ENCODE results near the gene TPCN2. TPM values are rescaled to one million over a fixed set of nuclear protein-coding genes. Genes with fewer than 3 reads are reported as not detected.
A peak's percentile ranks its signal among the peaks of the same experiment; 100 is the strongest.

Gene TPCN2
- total RNA-seq, 2 donors from 2014 or later = 17.1 to 24.6 TPM

DNA sequence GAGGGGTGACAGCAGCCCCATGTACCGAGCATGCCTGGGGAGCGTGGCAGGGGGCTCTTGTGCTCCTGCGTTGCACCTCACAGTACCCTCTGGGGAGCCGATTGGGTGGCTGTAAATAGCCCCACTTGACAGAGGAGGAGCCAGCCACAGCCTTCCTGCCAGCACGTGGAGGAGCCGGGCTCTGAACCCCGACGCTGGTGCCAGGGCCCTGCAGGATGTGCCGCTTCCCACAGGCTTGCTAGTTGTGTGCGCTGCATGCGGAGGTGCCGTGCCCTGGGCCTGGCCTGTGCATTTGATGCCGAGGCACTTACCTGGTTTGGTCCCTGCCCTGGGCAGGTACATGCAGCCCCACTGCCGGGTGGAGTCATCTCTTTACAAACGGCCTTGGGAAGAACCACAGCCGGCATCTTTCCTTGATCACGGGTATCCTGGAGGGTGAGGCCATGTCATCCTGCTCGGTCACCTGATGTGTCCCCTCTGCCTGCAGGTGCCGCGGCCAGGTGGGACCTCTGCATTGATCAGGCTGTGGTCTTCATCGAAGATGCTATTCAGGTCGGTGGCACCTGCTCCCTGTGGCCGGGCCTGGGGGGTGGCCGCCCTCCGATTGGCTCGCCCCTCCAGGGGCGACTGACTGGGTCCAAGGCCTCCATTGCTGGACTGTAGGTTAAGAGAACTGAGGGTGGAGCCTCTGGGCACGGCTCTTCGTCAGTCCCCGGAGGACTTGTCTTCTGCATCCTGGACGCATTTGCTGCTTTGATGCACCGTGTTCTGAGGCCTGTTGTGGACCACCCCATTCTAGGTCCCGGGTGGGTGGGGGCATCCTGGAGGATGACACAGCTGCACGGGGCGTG is 5.0 kb downstream of the TPCN2 start:
- H3K27ac Mint-ChIP-seq = no peak overlapping the region
- H3K27me3 Mint-ChIP-seq = no peaks in the 10 kb centered on the region
- H3K4me3 Mint-ChIP-seq = no peak overlapping the region
- DNase-seq (ENCODE audit: low spot score) (no peak), ATAC-seq (no peak)
- H3K9me3 Mint-ChIP-seq = no peaks in the 10 kb centered on the region
- H3K4me1 Mint-ChIP-seq (ENCODE audit: low read depth in 2 of 2) = peaks cover 16 to 19% of the 10 kb centered on the region in 2 donors
- no peaks in the 10 kb centered on the region for H3K36me3 Mint-ChIP-seq

DNA sequence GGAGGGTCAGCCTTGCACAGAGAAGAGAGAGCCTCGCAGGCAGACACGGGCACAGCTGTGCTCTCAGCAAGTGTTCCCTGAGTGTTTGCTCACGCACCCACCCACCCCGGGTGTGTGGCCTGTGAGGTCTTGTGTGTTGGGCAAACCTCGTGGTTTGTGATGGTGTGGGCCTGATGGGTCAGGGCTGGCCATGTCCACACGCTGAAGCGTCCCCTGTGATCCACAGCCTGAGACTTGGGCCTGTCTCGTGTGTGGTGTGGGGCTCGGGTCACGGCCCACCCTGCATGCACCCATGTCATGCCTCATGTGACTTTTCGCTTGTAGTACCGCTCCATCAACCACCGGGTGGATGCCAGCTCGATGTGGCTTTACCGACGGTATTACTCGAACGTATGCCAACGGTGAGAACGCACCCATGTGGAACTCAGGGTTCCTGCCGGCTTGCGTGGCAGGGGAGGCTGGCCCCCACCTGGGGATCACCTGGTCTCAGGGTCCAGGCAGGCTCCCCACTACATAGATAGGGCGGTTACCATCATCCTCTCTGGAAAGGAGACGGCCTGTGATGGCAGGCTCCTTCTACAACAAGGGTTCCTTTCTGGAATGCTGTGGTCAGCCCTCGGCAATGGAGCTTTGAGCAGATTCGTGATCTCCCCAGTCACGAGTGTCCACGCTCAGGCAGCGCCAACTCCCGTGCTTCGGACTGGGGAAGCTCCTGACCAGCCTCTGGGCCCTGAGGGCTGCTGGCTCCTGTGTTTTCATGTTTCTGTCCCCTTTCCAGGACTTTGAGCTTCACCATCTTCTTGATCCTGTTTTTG is 5.9 kb downstream of the TPCN2 start:
- no peaks in the 10 kb centered on the region for H3K36me3 Mint-ChIP-seq
- peak overlapping the region in 1 of 2 donors; percentile 72 for H3K27ac Mint-ChIP-seq
- peaks cover 16 to 19% of the 10 kb centered on the region in 2 donors for H3K4me1 Mint-ChIP-seq (ENCODE audit: low read depth in 2 of 2)
- DNase-seq (ENCODE audit: low spot score) (no peak), ATAC-seq (no peak)
- H3K4me3 Mint-ChIP-seq = no peak overlapping the region
- H3K9me3 Mint-ChIP-seq = no peaks in the 10 kb centered on the region
- no peaks in the 10 kb centered on the region for H3K27me3 Mint-ChIP-seq

GRCh38 chr11:69055212-69055586 is 6.5 kb downstream of the TPCN2 start:
- Mint-ChIP-seq H3K36me3 (no peaks in the 10 kb centered on the region), H3K9me3 (no peaks in the 10 kb centered on the region), H3K27ac (peak overlapping the region; percentile 64 to 72), H3K4me3 (peak overlapping the region; percentile 32), H3K4me1 (ENCODE audit: low read depth in 2 of 2) (peaks cover 14 to 16% of the 10 kb centered on the region in 2 donors), H3K27me3 (no peaks in the 10 kb centered on the region)
- DNase-seq (ENCODE audit: low spot score) = no peak
- ATAC-seq = no peak

GRCh38 chr11:69055598-69056516 is 7.1 kb downstream of the TPCN2 start:
- Mint-ChIP-seq H3K27ac (peak overlapping the region; percentile 64 to 72), H3K36me3 (no peaks in the 10 kb centered on the region), H3K4me3 (peak overlapping the region; percentile 32), H3K27me3 (no peaks in the 10 kb centered on the region), H3K9me3 (no peaks in the 10 kb centered on the region), H3K4me1 (ENCODE audit: low read depth in 2 of 2) (peaks cover 14 to 16% of the 10 kb centered on the region in 2 donors)
- ATAC-seq = peak; percentile 83 to 93
- DNase-seq (ENCODE audit: low spot score) = peak; percentile 88

- no peak overlapping the region for H3K27ac Mint-ChIP-seq
- DNase-seq (ENCODE audit: low spot score) = no peak
- H3K4me1 Mint-ChIP-seq (ENCODE audit: low read depth in 2 of 2) = peaks cover 16 to 22% of the 10 kb centered on the region in 2 donors
- no peak for ATAC-seq
- H3K9me3 Mint-ChIP-seq = no peaks in the 10 kb centered on the region
- H3K27me3 Mint-ChIP-seq = no peaks in the 10 kb centered on the region
- no peak overlapping the region for H3K4me3 Mint-ChIP-seq
- H3K36me3 Mint-ChIP-seq = no peaks in the 10 kb centered on the region
Observed at GRCh38 chr11:69057236-69057635, 8.5 kb downstream of the TPCN2 start.

DNA sequence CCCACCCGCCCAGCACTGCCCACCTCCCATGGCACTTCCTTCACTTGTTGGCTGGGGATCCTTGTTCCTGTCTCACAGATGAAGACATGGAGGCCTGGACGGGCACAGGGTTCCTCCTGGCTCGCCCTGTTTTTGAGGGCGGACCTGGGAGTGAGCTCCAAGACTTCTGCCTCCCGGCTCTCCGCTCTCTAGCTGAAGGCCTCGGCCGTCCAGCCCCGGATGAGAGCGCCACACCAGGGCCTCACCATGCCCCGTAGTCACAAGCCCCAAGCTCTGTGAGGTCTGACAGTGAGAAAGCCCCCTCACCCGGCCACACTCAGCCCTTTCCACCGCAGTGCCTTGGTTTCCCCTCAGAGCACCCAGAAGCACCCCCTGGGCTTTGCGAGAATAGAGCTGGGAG is 9.1 kb downstream of the TPCN2 start:
- no peaks in the 10 kb centered on the region for H3K9me3 Mint-ChIP-seq

GRCh38 chr11:69058511-69059270 is 10.0 kb downstream of the TPCN2 start:
- H3K4me1 Mint-ChIP-seq (ENCODE audit: low read depth in 2 of 2) = peaks cover 16 to 22% of the 10 kb centered on the region in 2 donors
- DNase-seq (ENCODE audit: low spot score) (no peak), ATAC-seq (no peak)
- no peaks in the 10 kb centered on the region for H3K27me3 Mint-ChIP-seq
- H3K36me3 Mint-ChIP-seq = no peaks in the 10 kb centered on the region
- no peak overlapping the region for H3K27ac Mint-ChIP-seq
- H3K9me3 Mint-ChIP-seq = no peaks in the 10 kb centered on the region
- no peak overlapping the region for H3K4me3 Mint-ChIP-seq

More for the DNA sequence above, 9.1 kb downstream of the TPCN2 start:
- Mint-ChIP-seq H3K27me3 (no peaks in the 10 kb centered on the region), H3K36me3 (no peaks in the 10 kb centered on the region), H3K27ac (no peak overlapping the region), H3K4me3 (no peak overlapping the region), H3K4me1 (ENCODE audit: low read depth in 2 of 2) (peaks cover 16 to 22% of the 10 kb centered on the region in 2 donors)
- no peak for ATAC-seq
- no peak for DNase-seq (ENCODE audit: low spot score)

DNA sequence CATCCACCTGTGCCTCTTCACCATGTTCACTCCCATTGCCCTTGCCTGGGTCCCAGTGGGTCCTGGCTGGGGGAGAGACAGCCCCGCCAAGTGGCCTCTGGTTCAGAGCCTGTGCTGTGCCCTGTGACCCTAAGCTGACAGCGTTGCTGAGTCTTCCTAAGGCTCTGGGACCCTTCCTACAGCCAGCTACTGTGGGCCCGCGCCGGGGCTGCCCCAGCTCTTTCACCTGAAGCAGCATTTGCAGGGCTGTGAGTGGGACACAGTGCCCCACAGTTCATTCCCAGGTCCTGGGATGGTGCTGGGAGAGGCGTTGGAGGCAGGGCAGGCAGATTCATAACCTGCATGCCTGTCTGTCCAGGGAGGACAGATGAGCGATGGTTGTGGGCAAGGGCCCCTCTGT is 10.7 kb downstream of the TPCN2 start:
- Mint-ChIP-seq H3K27me3 (no peaks in the 10 kb centered on the region), H3K27ac (no peak overlapping the region), H3K9me3 (no peaks in the 10 kb centered on the region), H3K36me3 (no peaks in the 10 kb centered on the region), H3K4me1 (ENCODE audit: low read depth in 2 of 2) (peaks cover 16 to 22% of the 10 kb centered on the region in 2 donors), H3K4me3 (no peak overlapping the region)
- ATAC-seq (no peak), DNase-seq (ENCODE audit: low spot score) (no peak)

DNA sequence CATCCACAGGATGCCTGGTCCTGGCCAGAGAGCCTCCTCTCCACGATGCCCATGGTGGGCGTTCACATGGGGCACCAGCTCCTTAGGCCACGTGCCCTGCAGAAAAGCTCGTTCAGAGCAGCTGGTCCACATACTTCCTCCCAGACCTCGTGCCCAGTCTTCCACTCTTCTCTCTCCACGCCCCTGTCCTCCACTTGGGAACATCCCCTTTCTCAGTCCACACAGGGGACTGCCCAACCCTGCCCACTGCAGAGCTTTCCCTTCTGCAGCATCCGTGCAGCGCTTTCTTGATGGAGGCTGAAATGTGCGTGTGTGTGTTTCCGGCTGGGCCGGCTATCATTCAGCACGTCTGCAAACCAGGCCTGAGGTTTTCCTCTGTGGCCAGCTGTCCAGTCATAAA is 11.3 kb downstream of the TPCN2 start:
- H3K9me3 Mint-ChIP-seq = no peaks in the 10 kb centered on the region
- H3K27me3 Mint-ChIP-seq = no peaks in the 10 kb centered on the region
- H3K4me3 Mint-ChIP-seq = no peak overlapping the region
- DNase-seq (ENCODE audit: low spot score) (no peak), ATAC-seq (no peak)
- no peak overlapping the region for H3K27ac Mint-ChIP-seq
- H3K4me1 Mint-ChIP-seq (ENCODE audit: low read depth in 2 of 2) = peaks cover 15 to 22% of the 10 kb centered on the region in 2 donors
- H3K36me3 Mint-ChIP-seq = no peaks in the 10 kb centered on the region

GRCh38 chr11:69060806-69061712 is 12.3 kb downstream of the TPCN2 start:
- no peak for ATAC-seq
- H3K27me3 Mint-ChIP-seq = no peaks in the 10 kb centered on the region
- peak overlapping the region in 1 of 2 donors; percentile 53 for H3K27ac Mint-ChIP-seq

DNA sequence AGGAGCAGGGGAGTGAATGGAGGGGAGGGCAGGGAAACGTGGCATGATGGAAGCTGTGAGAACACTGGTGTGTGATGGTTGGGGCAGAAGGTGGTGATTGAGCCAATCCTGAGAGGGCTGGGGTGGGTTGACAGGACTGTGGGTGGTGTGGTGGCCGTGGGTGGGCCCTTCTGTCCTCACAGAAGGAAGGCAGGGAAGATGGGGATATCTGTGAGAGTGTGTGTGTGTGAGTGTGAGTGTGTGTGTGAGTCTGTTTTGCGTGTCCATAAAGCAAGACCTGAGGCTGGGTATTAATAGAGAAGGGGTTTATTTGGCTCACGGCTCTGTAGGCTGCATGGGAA is 13.0 kb downstream of the TPCN2 start:
- Mint-ChIP-seq H3K9me3 (no peaks in the 10 kb centered on the region), H3K36me3 (no peaks in the 10 kb centered on the region), H3K27ac (peak overlapping the region in 1 of 2 donors; percentile 19), H3K27me3 (no peaks in the 10 kb centered on the region), H3K4me3 (no peak overlapping the region), H3K4me1 (ENCODE audit: low read depth in 2 of 2) (peaks cover 0 to 10% of the 10 kb centered on the region in 2 donors)
- no peak for ATAC-seq
- DNase-seq (ENCODE audit: low spot score) = no peak

More at GRCh38 chr11:69060806-69061712, 12.3 kb downstream of the TPCN2 start:
- no peaks in the 10 kb centered on the region for H3K36me3 Mint-ChIP-seq
- peaks cover 4 to 14% of the 10 kb centered on the region in 2 donors for H3K4me1 Mint-ChIP-seq (ENCODE audit: low read depth in 2 of 2)
- no peak for DNase-seq (ENCODE audit: low spot score)
- H3K9me3 Mint-ChIP-seq = no peaks in the 10 kb centered on the region
- no peak overlapping the region for H3K4me3 Mint-ChIP-seq

GRCh38 chr11:69062169-69062855 is 13.6 kb downstream of the TPCN2 start:
- Mint-ChIP-seq H3K27me3 (no peaks in the 10 kb centered on the region), H3K36me3 (no peaks in the 10 kb centered on the region), H3K4me1 (ENCODE audit: low read depth in 2 of 2) (peaks cover 0 to 10% of the 10 kb centered on the region in 2 donors), H3K9me3 (no peaks in the 10 kb centered on the region), H3K4me3 (no peak overlapping the region), H3K27ac (no peak overlapping the region)
- ATAC-seq (no peak), DNase-seq (ENCODE audit: low spot score) (no peak)
